HG03460 (cell line): ENCODE data around the gene CBR1.
"Not testable (repeated sequence)": the region's sequence is repeated elsewhere in the genome, so short reads cannot be mapped to it uniquely, and the experiment has no call there.

Experiments used
- ATAC-seq: cut with Tn5 transposase; IDR thresholded peaks from one replicate; pipeline ENCODE4 v1.9.1; 2021; ENCODE audit not compliant: unreplicated experiment

Gene CBR1

GRCh38 chr21:36079010-36079649 lies 9.3 kb downstream of the CBR1 start:
- ATAC-seq = no peak

GRCh38 chr21:36079671-36080070 lies 9.8 kb downstream of the CBR1 start:
- no peak for ATAC-seq

- ATAC-seq = no peak
Measured at GRCh38 chr21:36080386-36080785, 10.6 kb downstream of the CBR1 start.

- ATAC-seq = no peak
Measured at GRCh38 chr21:36082237-36082664, 12.4 kb downstream of the CBR1 start.

GRCh38 chr21:36087362-36088138 lies 17.7 kb downstream of the CBR1 start:
- no peak for ATAC-seq

GRCh38 chr21:36089946-36090345 lies 20.1 kb downstream of the CBR1 start:
- no peak for ATAC-seq

GRCh38 chr21:36092681-36093080 lies 22.9 kb downstream of the CBR1 start:
- no peak for ATAC-seq

- no peak for ATAC-seq
Measured at GRCh38 chr21:36093512-36093911, 23.7 kb downstream of the CBR1 start.

- no peak for ATAC-seq
Measured at GRCh38 chr21:36096398-36097290, 26.8 kb downstream of the CBR1 start.

- no peak for ATAC-seq
Measured at GRCh38 chr21:36097427-36098181, 27.8 kb downstream of the CBR1 start.

- ATAC-seq = no peak
Measured at GRCh38 chr21:36098182-36098532, 28.3 kb downstream of the CBR1 start.

GRCh38 chr21:36099000-36099399 lies 29.2 kb downstream of the CBR1 start:
- ATAC-seq = no peak

GRCh38 chr21:36099695-36100211 lies 29.9 kb downstream of the CBR1 start:
- ATAC-seq = not testable (repeated sequence)

GRCh38 chr21:36100971-36101641 lies 31.3 kb downstream of the CBR1 start:
- no peak for ATAC-seq

- ATAC-seq = no peak
Measured at GRCh38 chr21:36103434-36103833, 33.6 kb downstream of the CBR1 start.

GRCh38 chr21:36104317-36105300 lies 34.8 kb downstream of the CBR1 start:
- ATAC-seq = no peak

GRCh38 chr21:36105327-36105842 lies 35.6 kb downstream of the CBR1 start:
- ATAC-seq = no peak

- ATAC-seq = no peak
Measured at GRCh38 chr21:36109868-36110267, 40.0 kb downstream of the CBR1 start.

- ATAC-seq = no peak
Measured at GRCh38 chr21:36111238-36111637, 41.4 kb downstream of the CBR1 start.
